DOHH2 (cell line): Measurements from ENCODE around the gene PXDC1.

Experiments
- CTCF ChIP-seq: fragments of 200-600 bp; sonication (generic); IDR thresholded peaks from one replicate; pipeline ENCODE4 v1.5.1; 2014; ENCODE audit warnings: antibody characterized with exemption, mild to moderate bottlenecking, low read depth, low read length; ENCODE audit not compliant: poor library complexity, severe bottlenecking
- EZH2phosphoT487 ChIP-seq: fragments of 200-600 bp; sonication (generic); IDR thresholded peaks from 2 replicates; pipeline ENCODE4 v1.6.1; 2017; ENCODE audit warnings: borderline replicate concordance, mild to moderate bottlenecking, antibody characterized with exemption, low read length, moderate library complexity, mixed read lengths

- no peak for TF ChIP-seq CTCF
- TF ChIP-seq EZH2phosphoT487, result no peak
Observed at GRCh38 chr6:3739311-3739897, 12.1 kb downstream of the PXDC1 start.
